ENCODE measurements around the gene SDK2. TPM values are rescaled to one million over a fixed set of nuclear protein-coding genes. Genes with fewer than 3 reads are reported as not detected.

The SDK2 gene
- total and polyA plus RNA-seq, 2 of the 8 experiments (the other 6 are each of a cell fraction or from before 2014, with no cell fraction given) = 3.9 to 4.1 TPM

DNA sequence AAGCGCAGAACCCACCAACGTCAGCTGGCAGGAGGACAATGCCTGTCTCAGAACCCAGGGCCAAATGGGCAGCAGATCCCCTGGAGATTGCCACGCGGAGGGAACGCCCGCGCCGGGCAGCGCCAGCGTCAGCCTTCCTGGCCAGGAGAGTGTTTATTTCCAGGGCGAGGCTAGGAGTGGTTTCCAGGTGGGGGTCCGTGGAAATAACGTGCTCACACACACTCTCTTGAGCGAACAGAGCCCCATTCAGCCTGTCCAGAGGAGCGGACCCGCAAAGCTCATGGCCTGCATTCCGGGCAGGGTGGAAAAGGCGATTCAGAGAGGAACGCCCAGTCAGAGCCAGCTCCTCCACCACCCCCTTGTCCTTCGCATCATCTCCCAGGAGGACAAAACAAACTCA, 40.3 kb downstream of the SDK2 start (continued):
- TF ChIP-seq KDM5A (IDR thresholded peaks at IDR 0.05; ENCODE audit: low read length) (no peak), CTBP2 (IDR thresholded peaks at IDR 0.05; ENCODE audit: borderline replicate concordance, insufficient read depth, insufficient read length, low read length) (no peak), TAF1 (IDR thresholded peaks at IDR 0.05; ENCODE audit: low read depth, low read length) (no peak), RXRA (IDR thresholded peaks at IDR 0.05; ENCODE audit: insufficient read depth, low read depth, low read length) (no peak), SP4 (IDR thresholded peaks at IDR 0.05; ENCODE audit: low read length) (no peak), POLR2AphosphoS5 (IDR thresholded peaks at IDR 0.05; ENCODE audit: low read depth, low read length) (no peak)
